HL-60/S4 (cell line): Measurements from ENCODE around the gene MISP.

ENCODE experiments used
- in situ Hi-C: fragments of 300-500 bp; cut with MboI; formaldehyde crosslinking; loops from 2 replicates; pipeline ENCODE4 v1.14.3; 2022; ENCODE audit warnings: low sequenced_read_pairs

Gene MISP

GRCh38 chr19:769616-770015, 18.7 kb downstream of the MISP start:
- in situ Hi-C loops, result loop anchor here (5.0 to 10.0 kb wide), 2 partner anchors 153 to 215 kb away; partner anchors contain the start of gene WDR18

GRCh38 chr19:771332-771785, 20.4 kb downstream of the MISP start:
- in situ Hi-C loops, result loop anchor here (5.0 to 10.0 kb wide), 2 partner anchors 151 to 213 kb away; partner anchors contain the start of gene WDR18

- in situ Hi-C loops, result loop anchor here (5.0 to 10.0 kb wide), 2 partner anchors 150 to 213 kb away; partner anchors contain the start of gene WDR18
Observed at GRCh38 chr19:772063-772462, 21.2 kb downstream of the MISP start.

GRCh38 chr19:772730-773436, 22.0 kb downstream of the MISP start:
- in situ Hi-C loops, result loop anchor here (5.0 to 10.0 kb wide), 2 partner anchors 149 to 212 kb away; partner anchors contain the start of gene WDR18

GRCh38 chr19:776549-776948, 25.6 kb downstream of the MISP start:
- in situ Hi-C loops, result loop anchor here (10.0 kb wide), 1 partner anchor 208 kb away; the partner anchor contains the start of gene WDR18

GRCh38 chr19:778910-779653, 28.2 kb downstream of the MISP start:
- in situ Hi-C loops, result loop anchor here (10.0 kb wide), 1 partner anchor 206 kb away; the partner anchor contains the start of gene WDR18

GRCh38 chr19:780935-781334, 30.0 kb downstream of the MISP start:
- in situ Hi-C loops, result no loop called here

- in situ Hi-C loops, result no loop called here
Observed at GRCh38 chr19:781800-782184, 30.9 kb downstream of the MISP start.

GRCh38 chr19:782185-782877, 31.4 kb downstream of the MISP start:
- in situ Hi-C loops, result no loop called here

GRCh38 chr19:782878-783668, 32.2 kb downstream of the MISP start:
- in situ Hi-C loops, result no loop called here

GRCh38 chr19:784541-784940, 33.6 kb downstream of the MISP start:
- in situ Hi-C loops, result no loop called here

- in situ Hi-C loops, result no loop called here
Observed at GRCh38 chr19:787536-787935, 36.6 kb downstream of the MISP start.

GRCh38 chr19:788686-788982, 37.7 kb downstream of the MISP start:
- in situ Hi-C loops, result no loop called here

GRCh38 chr19:788983-789700, 38.2 kb downstream of the MISP start:
- in situ Hi-C loops, result no loop called here

GRCh38 chr19:789701-790060, 38.8 kb downstream of the MISP start:
- in situ Hi-C loops, result no loop called here

- in situ Hi-C loops, result no loop called here
Observed at GRCh38 chr19:791007-791566, 40.2 kb downstream of the MISP start.

GRCh38 chr19:791567-792305, 40.8 kb downstream of the MISP start:
- in situ Hi-C loops, result no loop called here

GRCh38 chr19:792306-792885, 41.5 kb downstream of the MISP start:
- in situ Hi-C loops, result no loop called here

- in situ Hi-C loops, result no loop called here
Observed at GRCh38 chr19:793806-794205, 42.9 kb downstream of the MISP start.
